ENCODE results near the gene TEX53. TPM values are rescaled to one million over a fixed set of nuclear protein-coding genes. Genes with fewer than 3 reads are reported as not detected.

Gene TEX53
- total and polyA plus RNA-seq, 4 donors: not detected

DNA sequence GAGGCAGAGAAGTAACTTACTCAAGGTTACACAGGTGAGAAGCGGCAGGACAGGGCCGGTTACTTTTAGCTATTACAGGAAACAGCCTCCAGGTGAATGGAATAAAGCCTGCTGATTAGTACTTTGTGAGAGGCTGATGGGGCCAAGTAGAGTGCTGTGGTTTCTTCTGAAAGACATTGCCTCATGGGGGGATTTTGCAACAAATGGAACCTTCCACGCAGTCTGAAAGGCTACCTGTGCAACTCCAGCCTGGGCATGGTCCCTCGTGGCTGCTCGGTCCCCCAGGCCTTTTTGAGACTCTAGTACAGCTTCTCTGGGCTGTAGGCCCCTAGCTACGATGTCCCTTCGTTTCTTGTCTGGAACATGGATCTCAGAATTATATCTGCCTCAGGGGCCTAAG is 44.5 kb downstream of the TEX53 start:
- no peaks in the 10 kb centered on the region for H3K27me3 ChIP-seq (ENCODE audit: control insufficient read depth, insufficient read depth, low read length)
- no peak for DNase-seq (ENCODE audit: low read depth in 4 of 6, low spot score in 6 of 6)
- H3K27ac ChIP-seq (ENCODE audit: low read depth, low read length): no peak overlapping the region
- H3K4me3 ChIP-seq (ENCODE audit: low read depth, low read length): no peak overlapping the region
- H3K4me1 ChIP-seq (ENCODE audit: control insufficient read depth, insufficient read depth, low read length): peaks cover 23% of the 10 kb centered on the region
- H3K36me3 ChIP-seq (ENCODE audit: control insufficient read depth, insufficient read depth, low read length): peaks cover 10% of the 10 kb centered on the region
- no peaks in the 10 kb centered on the region for H3K9me3 ChIP-seq (ENCODE audit: control insufficient read depth, insufficient read depth, low read length)
- 81% methylated on average over 7 of the region's 7 CpGs for WGBS (ENCODE audit: insufficient coverage)

GRCh38 chr9:114612272-114612923 is 45.2 kb downstream of the TEX53 start:
- peak overlapping the region; percentile 57 for H3K4me3 ChIP-seq (ENCODE audit: low read depth, low read length)
- H3K9me3 ChIP-seq (ENCODE audit: control insufficient read depth, insufficient read depth, low read length): no peaks in the 10 kb centered on the region
- peaks cover 23% of the 10 kb centered on the region for H3K4me1 ChIP-seq (ENCODE audit: control insufficient read depth, insufficient read depth, low read length)
- H3K36me3 ChIP-seq (ENCODE audit: control insufficient read depth, insufficient read depth, low read length): peaks cover 5% of the 10 kb centered on the region
- no peaks in the 10 kb centered on the region for H3K27me3 ChIP-seq (ENCODE audit: control insufficient read depth, insufficient read depth, low read length)
- no peak for DNase-seq (ENCODE audit: low read depth in 4 of 6, low spot score in 6 of 6)
- 0% methylated on average over 1 of the region's 4 CpGs for WGBS (ENCODE audit: insufficient coverage)
- H3K27ac ChIP-seq (ENCODE audit: low read depth, low read length): no peak overlapping the region

GRCh38 chr9:114611516-114612271 is 45.9 kb downstream of the TEX53 start:
- Histone ChIP-seq H3K27ac (ENCODE audit: low read depth, low read length) (peak overlapping the region; percentile 44), H3K4me1 (ENCODE audit: control insufficient read depth, insufficient read depth, low read length) (peaks cover 23% of the 10 kb centered on the region), H3K9me3 (ENCODE audit: control insufficient read depth, insufficient read depth, low read length) (no peaks in the 10 kb centered on the region), H3K27me3 (ENCODE audit: control insufficient read depth, insufficient read depth, low read length) (no peaks in the 10 kb centered on the region), H3K36me3 (ENCODE audit: control insufficient read depth, insufficient read depth, low read length) (no peaks in the 10 kb centered on the region), H3K4me3 (ENCODE audit: low read depth, low read length) (peak overlapping the region; percentile 57)
- DNase-seq (ENCODE audit: low read depth in 4 of 6, low spot score in 6 of 6): peak in 5 of 6 donors; percentile 12 to 77 (median 28)
- WGBS (ENCODE audit: insufficient coverage): 5% methylated on average over 57 of the region's 58 CpGs

- no peaks in the 10 kb centered on the region for H3K9me3 ChIP-seq (ENCODE audit: control insufficient read depth, insufficient read depth, low read length)
- no CpG with 5 or more reads among the region's 2 CpGs for WGBS (ENCODE audit: insufficient coverage)
- H3K4me1 ChIP-seq (ENCODE audit: control insufficient read depth, insufficient read depth, low read length): peaks cover 21% of the 10 kb centered on the region
Measured at GRCh38 chr9:114608525-114608796, 49.1 kb downstream of the TEX53 start.

DNA sequence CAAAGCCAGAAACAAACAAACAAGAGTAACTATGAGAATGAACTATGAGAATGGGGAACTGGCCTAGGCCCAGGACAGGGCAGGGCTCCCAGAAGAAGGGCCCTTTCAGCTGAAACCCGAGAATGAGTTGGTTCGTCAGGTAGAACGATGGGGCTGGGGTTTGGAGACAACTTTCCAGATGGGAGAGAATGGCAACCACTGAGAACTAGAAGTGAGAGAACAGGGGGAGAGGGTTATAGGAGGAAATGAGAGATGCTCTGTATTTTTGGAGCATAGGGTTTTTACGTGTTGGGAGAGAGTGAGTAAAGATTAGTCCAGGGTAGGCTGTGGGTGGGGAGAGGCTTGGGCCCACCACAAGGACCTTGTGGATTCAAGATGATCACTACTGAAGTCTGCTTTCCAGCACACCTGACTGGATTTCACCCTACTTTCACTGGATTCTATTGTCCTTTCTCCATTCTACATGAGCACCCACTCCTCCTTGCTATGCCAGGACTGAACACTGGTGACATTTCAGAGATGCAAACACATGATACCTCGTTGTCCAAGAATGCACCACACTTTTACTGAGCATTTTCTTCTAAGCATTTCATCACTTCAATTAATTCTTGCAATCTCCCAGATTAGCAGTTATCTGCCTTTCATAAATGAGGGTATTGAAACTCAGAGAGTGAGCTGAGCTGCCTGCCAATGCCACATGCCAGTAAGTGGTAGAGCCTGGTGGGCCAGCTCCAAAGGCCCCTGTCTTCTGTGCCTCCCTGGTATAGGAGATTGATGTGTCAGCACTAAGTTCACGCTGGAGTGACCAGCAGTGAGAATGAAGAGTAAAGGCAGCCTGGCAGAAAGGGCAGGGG is 49.7 kb downstream of the TEX53 start:
- no peak for DNase-seq (ENCODE audit: low read depth in 4 of 6, low spot score in 6 of 6)
- Histone ChIP-seq H3K9me3 (ENCODE audit: control insufficient read depth, insufficient read depth, low read length) (no peaks in the 10 kb centered on the region), H3K27me3 (ENCODE audit: control insufficient read depth, insufficient read depth, low read length) (no peaks in the 10 kb centered on the region), H3K4me3 (ENCODE audit: low read depth, low read length) (no peak overlapping the region), H3K36me3 (ENCODE audit: control insufficient read depth, insufficient read depth, low read length) (no peaks in the 10 kb centered on the region), H3K4me1 (ENCODE audit: control insufficient read depth, insufficient read depth, low read length) (peaks cover 16% of the 10 kb centered on the region), H3K27ac (ENCODE audit: low read depth, low read length) (no peak overlapping the region)
- WGBS (ENCODE audit: insufficient coverage): 92% methylated on average over 5 of the region's 6 CpGs

More at GRCh38 chr9:114608525-114608796, 49.1 kb downstream of the TEX53 start:
- Histone ChIP-seq H3K4me3 (ENCODE audit: low read depth, low read length) (no peak overlapping the region), H3K36me3 (ENCODE audit: control insufficient read depth, insufficient read depth, low read length) (no peaks in the 10 kb centered on the region), H3K27ac (ENCODE audit: low read depth, low read length) (no peak overlapping the region), H3K27me3 (ENCODE audit: control insufficient read depth, insufficient read depth, low read length) (no peaks in the 10 kb centered on the region)
- no peak for DNase-seq (ENCODE audit: low read depth in 4 of 6, low spot score in 6 of 6)

- H3K4me1 ChIP-seq (ENCODE audit: control insufficient read depth, insufficient read depth, low read length): peaks cover 6% of the 10 kb centered on the region
- H3K9me3 ChIP-seq (ENCODE audit: control insufficient read depth, insufficient read depth, low read length): no peaks in the 10 kb centered on the region
- no peaks in the 10 kb centered on the region for H3K36me3 ChIP-seq (ENCODE audit: control insufficient read depth, insufficient read depth, low read length)
- no peak overlapping the region for H3K4me3 ChIP-seq (ENCODE audit: low read depth, low read length)
- peak in 1 of 6 donors; percentile 57 for DNase-seq (ENCODE audit: low read depth in 4 of 6, low spot score in 6 of 6)
- H3K27ac ChIP-seq (ENCODE audit: low read depth, low read length): no peak overlapping the region
- H3K27me3 ChIP-seq (ENCODE audit: control insufficient read depth, insufficient read depth, low read length): no peaks in the 10 kb centered on the region
Measured at GRCh38 chr9:114606597-114607207, 50.9 kb downstream of the TEX53 start.

Small RNA genes lying within 50 kb of the gene (small RNA-seq; reads per million reads assigned to genes)
- not detected for gene RF00019 (ENCODE audit: low replicate concordance)

Other genes starting within 250 kb of the TEX53 start
- 1 to 10 TPM; 4.4 to 8.9 TPM for gene WHRN, start 152.3 kb downstream of the TEX53 start, total RNA-seq
- 10 to 100 TPM; 24.8 to 26.8 TPM for gene WHRN, start 152.3 kb downstream of the TEX53 start, polyA plus RNA-seq (ENCODE audit: insufficient read length in 2 of 2)
- gene ATP6V1G1, start 70.0 kb downstream of the TEX53 start, total RNA-seq: 100 to 1,000 TPM; 119 to 132 TPM
- 100 to 1,000 TPM; 145 to 164 TPM for gene ATP6V1G1, start 70.0 kb downstream of the TEX53 start, polyA plus RNA-seq (ENCODE audit: insufficient read length in 2 of 2)
- gene TMEM268, start 46.5 kb downstream of the TEX53 start, total RNA-seq: 10 to 100 TPM; 10.4 to 19.2 TPM
- gene TMEM268, start 46.5 kb downstream of the TEX53 start, polyA plus RNA-seq (ENCODE audit: insufficient read length in 2 of 2): 10 to 100 TPM; 33.0 to 34.5 TPM
- not detected for gene TEX48, start 24.4 kb upstream of the TEX53 start, total RNA-seq
- gene TEX48, start 24.4 kb upstream of the TEX53 start, polyA plus RNA-seq (ENCODE audit: insufficient read length in 2 of 2): not detected
- gene TNFSF15, start 148.2 kb upstream of the TEX53 start, total RNA-seq: under 1 TPM; 0.69 to 0.77 TPM
- gene TNFSF15, start 148.2 kb upstream of the TEX53 start, polyA plus RNA-seq (ENCODE audit: insufficient read length in 2 of 2): under 1 TPM; 0.49 to 0.51 TPM